DOHH2 (cell line): ENCODE results near the gene CHMP4A.

Experiments
- EZH2phosphoT487 ChIP-seq: fragments of 200-600 bp; sonication (generic); IDR thresholded peaks from 2 replicates; pipeline ENCODE4 v1.6.1; 2017; ENCODE audit warnings: borderline replicate concordance, mild to moderate bottlenecking, antibody characterized with exemption, low read length, moderate library complexity, mixed read lengths
- TF ChIP-seq, protein P1 (sequence below): fragments of 200-600 bp; sonication (generic); IDR thresholded peaks from one replicate; pipeline ENCODE4 v1.5.1; 2014; ENCODE audit warnings: antibody characterized with exemption, mild to moderate bottlenecking, low read depth, low read length; ENCODE audit not compliant: poor library complexity, severe bottlenecking

- TF ChIP-seq, protein P1, sequence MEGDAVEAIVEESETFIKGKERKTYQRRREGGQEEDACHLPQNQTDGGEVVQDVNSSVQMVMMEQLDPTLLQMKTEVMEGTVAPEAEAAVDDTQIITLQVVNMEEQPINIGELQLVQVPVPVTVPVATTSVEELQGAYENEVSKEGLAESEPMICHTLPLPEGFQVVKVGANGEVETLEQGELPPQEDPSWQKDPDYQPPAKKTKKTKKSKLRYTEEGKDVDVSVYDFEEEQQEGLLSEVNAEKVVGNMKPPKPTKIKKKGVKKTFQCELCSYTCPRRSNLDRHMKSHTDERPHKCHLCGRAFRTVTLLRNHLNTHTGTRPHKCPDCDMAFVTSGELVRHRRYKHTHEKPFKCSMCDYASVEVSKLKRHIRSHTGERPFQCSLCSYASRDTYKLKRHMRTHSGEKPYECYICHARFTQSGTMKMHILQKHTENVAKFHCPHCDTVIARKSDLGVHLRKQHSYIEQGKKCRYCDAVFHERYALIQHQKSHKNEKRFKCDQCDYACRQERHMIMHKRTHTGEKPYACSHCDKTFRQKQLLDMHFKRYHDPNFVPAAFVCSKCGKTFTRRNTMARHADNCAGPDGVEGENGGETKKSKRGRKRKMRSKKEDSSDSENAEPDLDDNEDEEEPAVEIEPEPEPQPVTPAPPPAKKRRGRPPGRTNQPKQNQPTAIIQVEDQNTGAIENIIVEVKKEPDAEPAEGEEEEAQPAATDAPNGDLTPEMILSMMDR = no peak
- no peak for TF ChIP-seq EZH2phosphoT487
Measured at GRCh38 chr14:24186831-24187538, 26.3 kb downstream of the CHMP4A start.
